Measurements from ENCODE around the gene ADAMTSL1.

ADAMTSL1 gene

GRCh38 chr9:18889550-18889949, 415.6 kb downstream of the ADAMTSL1 start:
- no peak for DNase-seq

GRCh38 chr9:18890372-18890771, 416.4 kb downstream of the ADAMTSL1 start:
- no peak for DNase-seq

GRCh38 chr9:18891946-18892670, 418.2 kb downstream of the ADAMTSL1 start:
- DNase-seq, result no peak

- no peak for DNase-seq
Measured at GRCh38 chr9:18893046-18893445, 419.1 kb downstream of the ADAMTSL1 start.

- DNase-seq, result no peak
Measured at GRCh38 chr9:18893491-18893890, 419.5 kb downstream of the ADAMTSL1 start.

GRCh38 chr9:18896004-18896403, 422.1 kb downstream of the ADAMTSL1 start:
- no peak for DNase-seq

GRCh38 chr9:18896531-18897179, 422.7 kb downstream of the ADAMTSL1 start:
- no peak for DNase-seq

GRCh38 chr9:18903450-18903849, 429.5 kb downstream of the ADAMTSL1 start:
- DNase-seq, result no peak

- no peak for DNase-seq
Measured at GRCh38 chr9:18905028-18905882, 431.3 kb downstream of the ADAMTSL1 start.

GRCh38 chr9:18905883-18906629, 432.1 kb downstream of the ADAMTSL1 start:
- DNase-seq, result no peak

- no peak for DNase-seq
Measured at GRCh38 chr9:18906656-18907395, 432.9 kb downstream of the ADAMTSL1 start.

- DNase-seq, result no peak
Measured at GRCh38 chr9:18907927-18908625, 434.1 kb downstream of the ADAMTSL1 start.

- no peak for DNase-seq
Measured at GRCh38 chr9:18909140-18910018, 435.4 kb downstream of the ADAMTSL1 start.

- DNase-seq, result no peak
Measured at GRCh38 chr9:18910435-18910834, 436.5 kb downstream of the ADAMTSL1 start.

- DNase-seq, result no peak
Measured at GRCh38 chr9:18910916-18911315, 437.0 kb downstream of the ADAMTSL1 start.

GRCh38 chr9:18911714-18912342, 437.9 kb downstream of the ADAMTSL1 start:
- no peak for DNase-seq

- DNase-seq, result no peak
Measured at GRCh38 chr9:18920141-18921084, 446.5 kb downstream of the ADAMTSL1 start.

GRCh38 chr9:18921366-18922075, 447.6 kb downstream of the ADAMTSL1 start:
- no peak for DNase-seq

Data from CD4-positive, alpha-beta T cell treated with Interleukin-17A for 1 hour (primary cell).